ENCODE measurements around the gene FUT9.

DNA sequence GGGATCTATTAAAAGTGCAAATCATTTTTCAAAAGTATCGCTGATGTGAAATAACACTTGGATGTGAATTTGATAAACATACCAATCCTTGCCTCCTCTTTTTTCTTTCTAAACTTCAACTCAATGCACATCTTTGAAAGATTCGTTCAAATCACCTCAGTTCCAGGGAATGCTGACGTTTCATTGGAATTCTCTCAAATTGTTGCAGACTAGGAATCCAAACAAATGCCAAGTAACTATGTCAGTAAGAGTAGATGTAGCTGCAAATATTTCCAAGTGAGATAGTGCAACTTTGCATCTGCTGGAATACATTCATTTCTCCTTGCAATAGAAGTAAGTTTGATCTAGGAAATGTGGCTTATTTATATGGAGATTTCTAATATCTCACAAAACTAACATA lies 220.7 kb downstream of the FUT9 start:
- TF ChIP-seq, protein P1, sequence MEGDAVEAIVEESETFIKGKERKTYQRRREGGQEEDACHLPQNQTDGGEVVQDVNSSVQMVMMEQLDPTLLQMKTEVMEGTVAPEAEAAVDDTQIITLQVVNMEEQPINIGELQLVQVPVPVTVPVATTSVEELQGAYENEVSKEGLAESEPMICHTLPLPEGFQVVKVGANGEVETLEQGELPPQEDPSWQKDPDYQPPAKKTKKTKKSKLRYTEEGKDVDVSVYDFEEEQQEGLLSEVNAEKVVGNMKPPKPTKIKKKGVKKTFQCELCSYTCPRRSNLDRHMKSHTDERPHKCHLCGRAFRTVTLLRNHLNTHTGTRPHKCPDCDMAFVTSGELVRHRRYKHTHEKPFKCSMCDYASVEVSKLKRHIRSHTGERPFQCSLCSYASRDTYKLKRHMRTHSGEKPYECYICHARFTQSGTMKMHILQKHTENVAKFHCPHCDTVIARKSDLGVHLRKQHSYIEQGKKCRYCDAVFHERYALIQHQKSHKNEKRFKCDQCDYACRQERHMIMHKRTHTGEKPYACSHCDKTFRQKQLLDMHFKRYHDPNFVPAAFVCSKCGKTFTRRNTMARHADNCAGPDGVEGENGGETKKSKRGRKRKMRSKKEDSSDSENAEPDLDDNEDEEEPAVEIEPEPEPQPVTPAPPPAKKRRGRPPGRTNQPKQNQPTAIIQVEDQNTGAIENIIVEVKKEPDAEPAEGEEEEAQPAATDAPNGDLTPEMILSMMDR (IDR thresholded peaks at IDR 0.05) = no peak
- TF ChIP-seq POLR2A (IDR thresholded peaks at IDR 0.05) = no peak
